GM23248 (cell line): Measurements from ENCODE around the gene STAB2. TPM values are rescaled to one million over a fixed set of nuclear protein-coding genes. Genes with fewer than 3 reads are reported as not detected.

Source experiments
- DNase-seq: peaks from one replicate; pipeline ENCODE4 v3.0.0-alpha.2; 2015
- H2AFZ ChIP-seq: fragments of 200-600 bp; sonication (generic); 2 replicates; pipeline ENCODE4 v1.6.1; 2016; ENCODE audit warnings: antibody characterized with exemption
- H3F3A ChIP-seq: fragments of 200-600 bp; sonication (generic); 2 replicates; pipeline ENCODE4 v1.6.1; 2016; ENCODE audit warnings: mild to moderate bottlenecking, antibody characterized with exemption, mixed run types; ENCODE audit not compliant: insufficient read depth
- H3K27ac ChIP-seq: fragments of 200-600 bp; sonication (generic); 2 replicates; pipeline ENCODE4 v1.5.1; 2016; ENCODE audit warnings: mild to moderate bottlenecking
- H3K27me3 ChIP-seq: fragments of 200-600 bp; sonication (generic); replicated peaks from 2 replicates; pipeline ENCODE4 v1.6.1; 2016; ENCODE audit warnings: mild to moderate bottlenecking; ENCODE audit not compliant: insufficient read depth
- H3K36me3 ChIP-seq: fragments of 200-600 bp; sonication (generic); 2 replicates; pipeline ENCODE4 v1.6.1; 2016; ENCODE audit warnings: low read depth, mild to moderate bottlenecking
- H3K4me1 ChIP-seq: fragments of 200-600 bp; sonication (generic); 2 replicates; pipeline ENCODE4 v1.6.1; 2016; ENCODE audit warnings: mild to moderate bottlenecking; ENCODE audit not compliant: insufficient read depth
- H3K4me2 ChIP-seq: fragments of 200-600 bp; sonication (generic); one replicate; pipeline ENCODE4 v1.6.1; 2016; ENCODE audit warnings: mild to moderate bottlenecking; ENCODE audit not compliant: unreplicated experiment
- H3K4me3 ChIP-seq: fragments of 200-600 bp; sonication (generic); 2 replicates; pipeline ENCODE4 v1.5.1; 2016; ENCODE audit warnings: mild to moderate bottlenecking
- H3K79me2 ChIP-seq: fragments of 200-600 bp; sonication (generic); 2 replicates; pipeline ENCODE4 v1.6.1; 2016; ENCODE audit warnings: mild to moderate bottlenecking; ENCODE audit not compliant: insufficient read depth
- H3K9ac ChIP-seq: fragments of 200-600 bp; sonication (generic); 2 replicates; pipeline ENCODE4 v1.6.1; 2016; ENCODE audit warnings: mild to moderate bottlenecking
- H3K9me2 ChIP-seq: fragments of 200-600 bp; sonication (generic); 2 replicates; pipeline ENCODE4 v1.6.1; 2016; ENCODE audit warnings: mixed run types, mild to moderate bottlenecking, moderate library complexity; ENCODE audit not compliant: insufficient read depth
- H3K9me3 ChIP-seq: fragments of 200-600 bp; sonication (generic); one replicate; pipeline ENCODE4 v1.6.1; 2017; ENCODE audit warnings: low read depth
- H4K20me1 ChIP-seq: fragments of 200-600 bp; sonication (generic); 2 replicates; pipeline ENCODE4 v1.6.0; 2016; ENCODE audit not compliant: insufficient read depth
- EZH2 ChIP-seq: fragments of 200-600 bp; sonication (generic); IDR thresholded peaks from 2 replicates; pipeline ENCODE4 v1.6.1; 2018; ENCODE audit warnings: antibody characterized with exemption, mild to moderate bottlenecking; ENCODE audit not compliant: insufficient read depth, poor library complexity, severe bottlenecking
- EZH2phosphoT487 ChIP-seq: fragments of 200-600 bp; sonication (generic); IDR thresholded peaks from 2 replicates; pipeline ENCODE4 v1.6.1; 2018; ENCODE audit warnings: antibody characterized with exemption, moderate library complexity, mild to moderate bottlenecking, low read depth; ENCODE audit not compliant: insufficient read depth
- WGBS, 2 experiments: methylation state at CpG; one replicate each; pipeline ENCODE4 v1.1.6; 2015 to 2017; ENCODE audit warnings: low lambda C conversion rate in 2 of 2, low coverage in 1 of 2; ENCODE audit errors: missing lambda C conversion rate in 2 of 2; 5-methylcytosine and 5-hydroxymethylcytosine counted together
- in situ Hi-C: fragments of 300-500 bp; cut with MboI; formaldehyde crosslinking; loops from 2 replicates; pipeline ENCODE4 v1.15.0; 2020
- polyA plus RNA-seq: library from polyadenylated mRNA; unstranded; fragments of >200 nt; fragmentation: Nextera tagmentation; extraction: Ambion mirVana; gene quantifications from 2 replicates; pipeline ENCODE4 v1.2.1, GENCODE V29; 2016
- total RNA-seq: library from RNA; depleted of rRNA; stranded (reverse); fragments of >200 nt; shearing (Covaris generic); gene quantifications from 2 replicates; pipeline ENCODE4 v1.2.3, GENCODE V29; 2014

Gene STAB2
- total and polyA plus RNA-seq, 2 experiments from 2014 or later = not detected

GRCh38 chr12:103707446-103707845, 120.4 kb downstream of the STAB2 start:
- no peak overlapping the region for H3K4me2 ChIP-seq
- in situ Hi-C loops = no loop called here
- H2AFZ ChIP-seq = no peak overlapping the region
- no peaks in the 10 kb centered on the region for H3F3A ChIP-seq
- no peaks in the 10 kb centered on the region for H3K36me3 ChIP-seq
- no peak overlapping the region for H3K27ac ChIP-seq
- no peak overlapping the region for H3K9ac ChIP-seq
- H3K79me2 ChIP-seq = no peaks in the 10 kb centered on the region
- H3K4me1 ChIP-seq = no peaks in the 10 kb centered on the region
- TF ChIP-seq EZH2 (no peak), EZH2phosphoT487 (no peak)
- H3K9me3 ChIP-seq = no peaks in the 10 kb centered on the region
- no peaks in the 10 kb centered on the region for H4K20me1 ChIP-seq
- no peak overlapping the region for H3K4me3 ChIP-seq
- no peak for DNase-seq
- H3K9me2 ChIP-seq = no peaks in the 10 kb centered on the region
- peaks cover 3% of the 10 kb centered on the region; the same call in 1 of the 2 replicates for H3K27me3 ChIP-seq

GRCh38 chr12:103710544-103710943, 123.5 kb downstream of the STAB2 start:
- Histone ChIP-seq H3K27ac (no peak overlapping the region), H3K27me3 (peaks cover 7% of the 10 kb centered on the region; the same call in 1 of the 2 replicates), H3K9ac (no peak overlapping the region), H4K20me1 (no peaks in the 10 kb centered on the region), H3F3A (no peaks in the 10 kb centered on the region), H3K4me1 (no peaks in the 10 kb centered on the region), H3K4me2 (no peak overlapping the region), H3K79me2 (no peaks in the 10 kb centered on the region), H3K9me3 (no peaks in the 10 kb centered on the region), H2AFZ (no peak overlapping the region), H3K9me2 (no peaks in the 10 kb centered on the region), H3K36me3 (no peaks in the 10 kb centered on the region), H3K4me3 (no peak overlapping the region)
- WGBS, 2 experiments = 62 to 69% methylated on average over 1 of the region's 1 CpG
- TF ChIP-seq EZH2 (no peak), EZH2phosphoT487 (no peak)
- in situ Hi-C loops = no loop called here
- DNase-seq = no peak

- no peak overlapping the region for H3K4me2 ChIP-seq
- peaks cover 7% of the 10 kb centered on the region; the same call in 1 of the 2 replicates for H3K27me3 ChIP-seq
- in situ Hi-C loops = no loop called here
- H3K4me3 ChIP-seq = no peak overlapping the region
- H3K9me2 ChIP-seq = no peaks in the 10 kb centered on the region
- no peak for DNase-seq
- no peaks in the 10 kb centered on the region for H4K20me1 ChIP-seq
- H3F3A ChIP-seq = no peaks in the 10 kb centered on the region
- 78 to 86% methylated on average over 2 of the region's 2 CpGs for WGBS, 2 experiments
- no peaks in the 10 kb centered on the region for H3K36me3 ChIP-seq
- no peak overlapping the region for H3K27ac ChIP-seq
- no peaks in the 10 kb centered on the region for H3K4me1 ChIP-seq
- no peaks in the 10 kb centered on the region for H3K79me2 ChIP-seq
- TF ChIP-seq EZH2 (no peak), EZH2phosphoT487 (no peak)
- no peak overlapping the region for H2AFZ ChIP-seq
- no peaks in the 10 kb centered on the region for H3K9me3 ChIP-seq
- no peak overlapping the region for H3K9ac ChIP-seq
Measured at GRCh38 chr12:103712216-103712615, 125.1 kb downstream of the STAB2 start.

GRCh38 chr12:103715494-103715893, 128.4 kb downstream of the STAB2 start:
- H3K4me1 ChIP-seq = no peaks in the 10 kb centered on the region
- H3K27me3 ChIP-seq = 0 out of 2 replicates have a peak, but pooled peaks cover 4% of the 10 kb centered on the region
- in situ Hi-C loops = no loop called here
- DNase-seq = no peak
- H4K20me1 ChIP-seq = no peaks in the 10 kb centered on the region
- H3K27ac ChIP-seq = no peak overlapping the region
- no peaks in the 10 kb centered on the region for H3K9me2 ChIP-seq
- no peaks in the 10 kb centered on the region for H3K79me2 ChIP-seq
- no peak overlapping the region for H3K4me3 ChIP-seq
- TF ChIP-seq EZH2 (no peak), EZH2phosphoT487 (no peak)
- H3F3A ChIP-seq = no peaks in the 10 kb centered on the region
- H3K4me2 ChIP-seq = no peak overlapping the region
- H3K9me3 ChIP-seq = no peaks in the 10 kb centered on the region
- H3K9ac ChIP-seq = no peak overlapping the region
- H3K36me3 ChIP-seq = no peaks in the 10 kb centered on the region
- no peak overlapping the region for H2AFZ ChIP-seq
- WGBS, 2 experiments = 9 to 11% methylated on average over 4 of the region's 4 CpGs
